Measurements from ENCODE around the gene C16orf78. TPM values are rescaled to one million over a fixed set of nuclear protein-coding genes. Genes with fewer than 3 reads are reported as not detected.

Gene C16orf78
- total and polyA plus RNA-seq, 2 donors (not counting 1 experiment from before 2014, with no cell fraction given), result not detected

GRCh38 chr16:49436181-49436580 is 62.6 kb downstream of the C16orf78 start:
- no peak overlapping the region for H2AFZ ChIP-seq (ENCODE audit: low read length)
- H3K36me3 ChIP-seq (ENCODE audit: control insufficient read depth, insufficient read depth, low read length), result no peaks in the 10 kb centered on the region
- no peaks in the 10 kb centered on the region for H3K27me3 ChIP-seq (ENCODE audit: control insufficient read depth, insufficient read depth, low read length)
- H3K9ac ChIP-seq (ENCODE audit: insufficient read depth, low read length), result no peak overlapping the region
- H3K79me2 ChIP-seq (ENCODE audit: control insufficient read depth, insufficient read depth, low read length), result no peaks in the 10 kb centered on the region
- no peak for TF ChIP-seq CTCF (conservative IDR thresholded peaks at IDR 0.05 in 1 of 2, IDR thresholded peaks at IDR 0.05 in 1 of 2; ENCODE audit: low read depth in 1 of 2, low read length in 2 of 2)
- no peak for TF ChIP-seq EZH2 (IDR thresholded peaks at IDR 0.05; ENCODE audit: low read length, missing control alignments)
- no peak overlapping the region for H3K4me2 ChIP-seq (ENCODE audit: extremely low read depth, insufficient read depth, low read length)
- no peaks in the 10 kb centered on the region for H4K20me1 ChIP-seq (ENCODE audit: control insufficient read depth, extremely low read depth, insufficient read depth, low read length)
- no peaks in the 10 kb centered on the region for H3K4me1 ChIP-seq (ENCODE audit: control insufficient read depth, extremely low read depth, insufficient read depth, low read length)
- H3K9me3 ChIP-seq (ENCODE audit: control insufficient read depth, insufficient read depth, low read depth, low read length), result no peaks in the 10 kb centered on the region
- H3K4me3 ChIP-seq (replicated peaks in 1 of 4; ENCODE audit: control extremely low read depth in 1 of 4, insufficient read depth in 1 of 4, low read depth in 3 of 4, low read length in 4 of 4), result no peak overlapping the region
- no peak overlapping the region for H3K27ac ChIP-seq (ENCODE audit: insufficient read depth, low read length)
- DNase-seq (ENCODE audit: low read depth in 2 of 2), result no peak

- no peaks in the 10 kb centered on the region for H4K20me1 ChIP-seq (ENCODE audit: control insufficient read depth, extremely low read depth, insufficient read depth, low read length)
- H3K27ac ChIP-seq (ENCODE audit: insufficient read depth, low read length), result no peak overlapping the region
- no peaks in the 10 kb centered on the region for H3K4me1 ChIP-seq (ENCODE audit: control insufficient read depth, extremely low read depth, insufficient read depth, low read length)
- no peak overlapping the region for H2AFZ ChIP-seq (ENCODE audit: low read length)
- no peaks in the 10 kb centered on the region for H3K79me2 ChIP-seq (ENCODE audit: control insufficient read depth, insufficient read depth, low read length)
- H3K4me2 ChIP-seq (ENCODE audit: extremely low read depth, insufficient read depth, low read length), result no peak overlapping the region
- no peak for DNase-seq (ENCODE audit: low read depth in 2 of 2)
- H3K9ac ChIP-seq (ENCODE audit: insufficient read depth, low read length), result no peak overlapping the region
- no peak for TF ChIP-seq CTCF (conservative IDR thresholded peaks at IDR 0.05 in 1 of 2, IDR thresholded peaks at IDR 0.05 in 1 of 2; ENCODE audit: low read depth in 1 of 2, low read length in 2 of 2)
- TF ChIP-seq EZH2 (IDR thresholded peaks at IDR 0.05; ENCODE audit: low read length, missing control alignments), result no peak
- H3K27me3 ChIP-seq (ENCODE audit: control insufficient read depth, insufficient read depth, low read length), result no peaks in the 10 kb centered on the region
- no peaks in the 10 kb centered on the region for H3K36me3 ChIP-seq (ENCODE audit: control insufficient read depth, insufficient read depth, low read length)
- H3K4me3 ChIP-seq (replicated peaks in 1 of 4; ENCODE audit: control extremely low read depth in 1 of 4, insufficient read depth in 1 of 4, low read depth in 3 of 4, low read length in 4 of 4), result no peak overlapping the region
- no peaks in the 10 kb centered on the region for H3K9me3 ChIP-seq (ENCODE audit: control insufficient read depth, insufficient read depth, low read depth, low read length)
Measured at GRCh38 chr16:49437344-49437743, 63.7 kb downstream of the C16orf78 start.

GRCh38 chr16:49439050-49439449 is 65.4 kb downstream of the C16orf78 start:
- H3K36me3 ChIP-seq (ENCODE audit: control insufficient read depth, insufficient read depth, low read length), result no peaks in the 10 kb centered on the region
- no peaks in the 10 kb centered on the region for H4K20me1 ChIP-seq (ENCODE audit: control insufficient read depth, extremely low read depth, insufficient read depth, low read length)
- H3K4me3 ChIP-seq (replicated peaks in 1 of 4; ENCODE audit: control extremely low read depth in 1 of 4, insufficient read depth in 1 of 4, low read depth in 3 of 4, low read length in 4 of 4), result no peak overlapping the region
- H3K4me2 ChIP-seq (ENCODE audit: extremely low read depth, insufficient read depth, low read length), result no peak overlapping the region
- no peak overlapping the region for H2AFZ ChIP-seq (ENCODE audit: low read length)
- no peaks in the 10 kb centered on the region for H3K9me3 ChIP-seq (ENCODE audit: control insufficient read depth, insufficient read depth, low read depth, low read length)
- H3K4me1 ChIP-seq (ENCODE audit: control insufficient read depth, extremely low read depth, insufficient read depth, low read length), result no peaks in the 10 kb centered on the region
- no peaks in the 10 kb centered on the region for H3K27me3 ChIP-seq (ENCODE audit: control insufficient read depth, insufficient read depth, low read length)
- no peak for DNase-seq (ENCODE audit: low read depth in 2 of 2)
- no peak overlapping the region for H3K9ac ChIP-seq (ENCODE audit: insufficient read depth, low read length)
- no peak overlapping the region for H3K27ac ChIP-seq (ENCODE audit: insufficient read depth, low read length)
- H3K79me2 ChIP-seq (ENCODE audit: control insufficient read depth, insufficient read depth, low read length), result no peaks in the 10 kb centered on the region
- no peak for TF ChIP-seq EZH2 (IDR thresholded peaks at IDR 0.05; ENCODE audit: low read length, missing control alignments)
- no peak for TF ChIP-seq CTCF (conservative IDR thresholded peaks at IDR 0.05 in 1 of 2, IDR thresholded peaks at IDR 0.05 in 1 of 2; ENCODE audit: low read depth in 1 of 2, low read length in 2 of 2)
